GM19397 (cell line): ENCODE data around the gene ZNF248.
"Not testable (repeated sequence)": the region's sequence is repeated elsewhere in the genome, so short reads cannot be mapped to it uniquely, and the experiment has no call there.

Source experiments
- ATAC-seq: cut with Tn5 transposase; IDR thresholded peaks from one replicate; pipeline ENCODE4 v1.9.1; 2021; ENCODE audit warnings: mild to moderate bottlenecking, moderate library complexity; ENCODE audit not compliant: unreplicated experiment

The ZNF248 gene

GRCh38 chr10:37857287-37858211 is at the start of gene ZNF248:
Gene ZNF248 (minus strand): TSS chr10:37857610. CDS start chr10:37856310, 1,300 bp downstream.
- ATAC-seq = peak; percentile 95

GRCh38 chr10:37906382-37906781 is 49.0 kb upstream of the ZNF248 start:
- no peak for ATAC-seq

- ATAC-seq = no peak
Observed at GRCh38 chr10:37896436-37896835, 39.0 kb upstream of the ZNF248 start.

GRCh38 chr10:37895674-37896073 is 38.3 kb upstream of the ZNF248 start:
- no peak for ATAC-seq

GRCh38 chr10:37885850-37886249 is 28.4 kb upstream of the ZNF248 start:
- ATAC-seq = no peak

- ATAC-seq = no peak
Observed at GRCh38 chr10:37872955-37873354, 15.5 kb upstream of the ZNF248 start.

- no peak for ATAC-seq
Observed at GRCh38 chr10:37872283-37872682, 14.9 kb upstream of the ZNF248 start.

GRCh38 chr10:37871568-37872251 is 14.3 kb upstream of the ZNF248 start:
- ATAC-seq = no peak

GRCh38 chr10:37871143-37871542 is 13.7 kb upstream of the ZNF248 start:
- ATAC-seq = no peak

GRCh38 chr10:37868796-37869195 is 11.4 kb upstream of the ZNF248 start:
- ATAC-seq = no peak

- ATAC-seq = peak; percentile 57
Observed at GRCh38 chr10:37865957-37866803, 8.8 kb upstream of the ZNF248 start.

- no peak for ATAC-seq
Observed at GRCh38 chr10:37865264-37865663, 7.9 kb upstream of the ZNF248 start.

GRCh38 chr10:37860494-37861190 is 3.2 kb upstream of the ZNF248 start:
- no peak for ATAC-seq

- not testable (repeated sequence) for ATAC-seq
Observed at GRCh38 chr10:37859270-37859669, 1.9 kb upstream of the ZNF248 start.

GRCh38 chr10:37856881-37857286 is 526 bp downstream of the ZNF248 start:
- ATAC-seq = peak; percentile 8

- no peak for ATAC-seq
Observed at GRCh38 chr10:37855636-37856035, 1.8 kb downstream of the ZNF248 start.

- ATAC-seq = no peak
Observed at GRCh38 chr10:37854626-37855025, 2.8 kb downstream of the ZNF248 start.

GRCh38 chr10:37844644-37845043 is 12.8 kb downstream of the ZNF248 start:
- ATAC-seq = no peak

GRCh38 chr10:37839243-37839642 is 18.2 kb downstream of the ZNF248 start:
- no peak for ATAC-seq

GRCh38 chr10:37831495-37832333 is 25.7 kb downstream of the ZNF248 start:
- ATAC-seq = no peak
